ENCODE data around the gene SULT1C3.

The SULT1C3 gene

GRCh38 chr2:108253106-108253505, 13.3 kb downstream of the SULT1C3 start:
- H3K9ac ChIP-seq (ENCODE audit: low read depth, low read length, poor library complexity): no peak overlapping the region
- WGBS, 2 donors (ENCODE audit: extremely low coverage in 2 of 2, insufficient read length in 2 of 2, insufficient replicate concordance in 1 of 2): no CpG with 5 or more reads among the region's 1 CpG

GRCh38 chr2:108257757-108258331, 18.1 kb downstream of the SULT1C3 start:
- H3K27ac ChIP-seq (replicated peaks; ENCODE audit: low read length): no peak overlapping the region
- no peak overlapping the region for H3K23ac ChIP-seq (ENCODE audit: low read depth, low read length, poor library complexity)
- no peak overlapping the region for H2BK120ac ChIP-seq (ENCODE audit: low read depth, low read length)
- no CpG with 5 or more reads among the region's 3 CpGs for WGBS, 2 donors (ENCODE audit: extremely low coverage in 2 of 2, insufficient read length in 2 of 2, insufficient replicate concordance in 1 of 2)
- no peak overlapping the region for H3K4me3 ChIP-seq (ENCODE audit: low read length in 2 of 2)
- H3K18ac ChIP-seq (ENCODE audit: low read length): no peak overlapping the region
- no peak overlapping the region for H3K14ac ChIP-seq (ENCODE audit: low read length)
- H4K91ac ChIP-seq (ENCODE audit: low read depth, low read length, poor library complexity): no peak overlapping the region
- no peak overlapping the region for H4K8ac ChIP-seq (ENCODE audit: low read depth, low read length)
- H3K4me1 ChIP-seq (ENCODE audit: control insufficient read depth in 2 of 2, insufficient read depth in 1 of 2, low read depth in 1 of 2, low read length in 2 of 2): no peaks in the 10 kb centered on the region
- no peak overlapping the region for H3K4ac ChIP-seq (ENCODE audit: low read length)
- H3K4me2 ChIP-seq (ENCODE audit: insufficient read depth, low read length, poor library complexity, severe bottlenecking): no peak overlapping the region
- H3K36me3 ChIP-seq (replicated peaks in 1 of 2; ENCODE audit: control insufficient read depth in 2 of 2, insufficient read depth in 2 of 2, low read length in 2 of 2): no peaks in the 10 kb centered on the region
- no peak overlapping the region for H2BK5ac ChIP-seq (ENCODE audit: low read length)
- H2AFZ ChIP-seq (ENCODE audit: low read length): no peak overlapping the region
- H2BK12ac ChIP-seq (ENCODE audit: low read length): no peak overlapping the region
- no peak overlapping the region for H3K9ac ChIP-seq (ENCODE audit: low read depth, low read length, poor library complexity)
- H3K27me3 ChIP-seq (ENCODE audit: control insufficient read depth in 3 of 3, insufficient read depth in 3 of 3, low read depth in 1 of 3, low read length in 3 of 3): no peaks in the 10 kb centered on the region
- H3K79me1 ChIP-seq (ENCODE audit: low read depth, low read length): no peaks in the 10 kb centered on the region
- no peak overlapping the region for H2BK15ac ChIP-seq (ENCODE audit: low read length)
- no peak overlapping the region for H2AK5ac ChIP-seq (ENCODE audit: low read depth, low read length)
- H3K9me3 ChIP-seq (replicated peaks in 1 of 2; ENCODE audit: control insufficient read depth in 2 of 2, insufficient read depth in 1 of 2, low read depth in 1 of 2, low read length in 2 of 2): peaks cover 0 to 3% of the 10 kb centered on the region in 2 donors
- DNase-seq (ENCODE audit: low spot score): no peak

More at GRCh38 chr2:108253106-108253505, 13.3 kb downstream of the SULT1C3 start:
- Histone ChIP-seq H3K18ac (ENCODE audit: low read length) (no peak overlapping the region), H3K4me1 (ENCODE audit: control insufficient read depth in 2 of 2, insufficient read depth in 1 of 2, low read depth in 1 of 2, low read length in 2 of 2) (no peaks in the 10 kb centered on the region), H2AK5ac (ENCODE audit: low read depth, low read length) (no peak overlapping the region), H3K79me1 (ENCODE audit: low read depth, low read length) (peaks cover 1% of the 10 kb centered on the region), H2AFZ (ENCODE audit: low read length) (no peak overlapping the region), H4K8ac (ENCODE audit: low read depth, low read length) (no peak overlapping the region), H3K4me3 (ENCODE audit: low read length in 2 of 2) (no peak overlapping the region), H3K23ac (ENCODE audit: low read depth, low read length, poor library complexity) (no peak overlapping the region), H2BK5ac (ENCODE audit: low read length) (no peak overlapping the region), H3K27ac (replicated peaks; ENCODE audit: low read length) (no peak overlapping the region), H3K9me3 (replicated peaks in 1 of 2; ENCODE audit: control insufficient read depth in 2 of 2, insufficient read depth in 1 of 2, low read depth in 1 of 2, low read length in 2 of 2) (no peaks in the 10 kb centered on the region), H4K91ac (ENCODE audit: low read depth, low read length, poor library complexity) (no peak overlapping the region), H3K36me3 (replicated peaks in 1 of 2; ENCODE audit: control insufficient read depth in 2 of 2, insufficient read depth in 2 of 2, low read length in 2 of 2) (no peaks in the 10 kb centered on the region), H3K14ac (ENCODE audit: low read length) (no peak overlapping the region), H2BK120ac (ENCODE audit: low read depth, low read length) (no peak overlapping the region), H3K4me2 (ENCODE audit: insufficient read depth, low read length, poor library complexity, severe bottlenecking) (no peak overlapping the region), H2BK12ac (ENCODE audit: low read length) (no peak overlapping the region), H2BK15ac (ENCODE audit: low read length) (no peak overlapping the region), H3K4ac (ENCODE audit: low read length) (no peak overlapping the region), H3K27me3 (ENCODE audit: control insufficient read depth in 3 of 3, insufficient read depth in 3 of 3, low read depth in 1 of 3, low read length in 3 of 3) (no peaks in the 10 kb centered on the region)
- DNase-seq (ENCODE audit: low spot score): no peak

- no CpG with 5 or more reads among the region's 1 CpG for WGBS, 2 donors (ENCODE audit: extremely low coverage in 2 of 2, insufficient read length in 2 of 2, insufficient replicate concordance in 1 of 2)
- no peak overlapping the region for H3K23ac ChIP-seq (ENCODE audit: low read depth, low read length, poor library complexity)
Measured at GRCh38 chr2:108260773-108261172, 21.0 kb downstream of the SULT1C3 start.

GRCh38 chr2:108262036-108262435, 22.3 kb downstream of the SULT1C3 start:
- Histone ChIP-seq H3K36me3 (replicated peaks in 1 of 2; ENCODE audit: control insufficient read depth in 2 of 2, insufficient read depth in 2 of 2, low read length in 2 of 2) (no peaks in the 10 kb centered on the region), H4K91ac (ENCODE audit: low read depth, low read length, poor library complexity) (no peak overlapping the region), H2BK15ac (ENCODE audit: low read length) (no peak overlapping the region), H3K4me3 (ENCODE audit: low read length in 2 of 2) (no peak overlapping the region), H3K27ac (replicated peaks; ENCODE audit: low read length) (no peak overlapping the region), H3K23ac (ENCODE audit: low read depth, low read length, poor library complexity) (no peak overlapping the region), H2BK120ac (ENCODE audit: low read depth, low read length) (no peak overlapping the region), H2AK5ac (ENCODE audit: low read depth, low read length) (no peak overlapping the region), H3K27me3 (ENCODE audit: control insufficient read depth in 3 of 3, insufficient read depth in 3 of 3, low read depth in 1 of 3, low read length in 3 of 3) (no peaks in the 10 kb centered on the region), H3K4me2 (ENCODE audit: insufficient read depth, low read length, poor library complexity, severe bottlenecking) (no peak overlapping the region), H3K18ac (ENCODE audit: low read length) (no peak overlapping the region), H4K8ac (ENCODE audit: low read depth, low read length) (no peak overlapping the region), H3K4me1 (ENCODE audit: control insufficient read depth in 2 of 2, insufficient read depth in 1 of 2, low read depth in 1 of 2, low read length in 2 of 2) (no peaks in the 10 kb centered on the region), H3K4ac (ENCODE audit: low read length) (no peak overlapping the region), H2AFZ (ENCODE audit: low read length) (no peak overlapping the region), H3K14ac (ENCODE audit: low read length) (no peak overlapping the region), H3K9me3 (replicated peaks in 1 of 2; ENCODE audit: control insufficient read depth in 2 of 2, insufficient read depth in 1 of 2, low read depth in 1 of 2, low read length in 2 of 2) (peaks cover 0 to 3% of the 10 kb centered on the region in 2 donors), H3K79me1 (ENCODE audit: low read depth, low read length) (no peaks in the 10 kb centered on the region), H3K9ac (ENCODE audit: low read depth, low read length, poor library complexity) (no peak overlapping the region), H2BK12ac (ENCODE audit: low read length) (no peak overlapping the region), H2BK5ac (ENCODE audit: low read length) (no peak overlapping the region)
- WGBS, 2 donors (ENCODE audit: extremely low coverage in 2 of 2, insufficient read length in 2 of 2, insufficient replicate concordance in 1 of 2): no CpG with 5 or more reads among the region's 1 CpG
- no peak for DNase-seq (ENCODE audit: low spot score)

More at GRCh38 chr2:108260773-108261172, 21.0 kb downstream of the SULT1C3 start:
- H4K91ac ChIP-seq (ENCODE audit: low read depth, low read length, poor library complexity): no peak overlapping the region
- H2BK12ac ChIP-seq (ENCODE audit: low read length): no peak overlapping the region
- H3K18ac ChIP-seq (ENCODE audit: low read length): no peak overlapping the region
- H3K4me2 ChIP-seq (ENCODE audit: insufficient read depth, low read length, poor library complexity, severe bottlenecking): no peak overlapping the region
- no peak overlapping the region for H2BK15ac ChIP-seq (ENCODE audit: low read length)
- no peak overlapping the region for H2BK5ac ChIP-seq (ENCODE audit: low read length)
- H3K79me1 ChIP-seq (ENCODE audit: low read depth, low read length): no peaks in the 10 kb centered on the region
- no peak overlapping the region for H2BK120ac ChIP-seq (ENCODE audit: low read depth, low read length)
- H3K4ac ChIP-seq (ENCODE audit: low read length): no peak overlapping the region
- no peak overlapping the region for H2AFZ ChIP-seq (ENCODE audit: low read length)
- no peak overlapping the region for H3K27ac ChIP-seq (replicated peaks; ENCODE audit: low read length)
- H3K4me1 ChIP-seq (ENCODE audit: control insufficient read depth in 2 of 2, insufficient read depth in 1 of 2, low read depth in 1 of 2, low read length in 2 of 2): no peaks in the 10 kb centered on the region
- H3K9ac ChIP-seq (ENCODE audit: low read depth, low read length, poor library complexity): no peak overlapping the region
- H3K9me3 ChIP-seq (replicated peaks in 1 of 2; ENCODE audit: control insufficient read depth in 2 of 2, insufficient read depth in 1 of 2, low read depth in 1 of 2, low read length in 2 of 2): peaks cover 0 to 3% of the 10 kb centered on the region in 2 donors
- no peak overlapping the region for H3K4me3 ChIP-seq (ENCODE audit: low read length in 2 of 2)
- no peak overlapping the region for H2AK5ac ChIP-seq (ENCODE audit: low read depth, low read length)
- no peaks in the 10 kb centered on the region for H3K27me3 ChIP-seq (ENCODE audit: control insufficient read depth in 3 of 3, insufficient read depth in 3 of 3, low read depth in 1 of 3, low read length in 3 of 3)
- no peak overlapping the region for H4K8ac ChIP-seq (ENCODE audit: low read depth, low read length)
- no peaks in the 10 kb centered on the region for H3K36me3 ChIP-seq (replicated peaks in 1 of 2; ENCODE audit: control insufficient read depth in 2 of 2, insufficient read depth in 2 of 2, low read length in 2 of 2)
- no peak for DNase-seq (ENCODE audit: low spot score)
- no peak overlapping the region for H3K14ac ChIP-seq (ENCODE audit: low read length)

Data from neuronal stem cell (in vitro differentiated cells).